Esophagus muscularis mucosa (tissue), 3 donors: Measurements from ENCODE around the gene CHN1.

Source experiments
- EP300 ChIP-seq: sonication (generic); formaldehyde crosslinking; IDR thresholded peaks from one replicate; pipeline ENCODE4 v1.6.1; 2017; ENCODE audit warnings: antibody characterized with exemption
- TF ChIP-seq, protein P1 (sequence below), 3 experiments: fragments of 200-600 bp in 2 of 3; fragments of 450-650 bp in 1 of 3; sonication (generic) in 2 of 3; IDR thresholded peaks; one replicate each; pipeline ENCODE4 v1.5.1; 2017 to 2019; ENCODE audit warnings: antibody characterized with exemption in 3 of 3, mild to moderate bottlenecking in 2 of 3, moderate library complexity in 1 of 3

DNA sequence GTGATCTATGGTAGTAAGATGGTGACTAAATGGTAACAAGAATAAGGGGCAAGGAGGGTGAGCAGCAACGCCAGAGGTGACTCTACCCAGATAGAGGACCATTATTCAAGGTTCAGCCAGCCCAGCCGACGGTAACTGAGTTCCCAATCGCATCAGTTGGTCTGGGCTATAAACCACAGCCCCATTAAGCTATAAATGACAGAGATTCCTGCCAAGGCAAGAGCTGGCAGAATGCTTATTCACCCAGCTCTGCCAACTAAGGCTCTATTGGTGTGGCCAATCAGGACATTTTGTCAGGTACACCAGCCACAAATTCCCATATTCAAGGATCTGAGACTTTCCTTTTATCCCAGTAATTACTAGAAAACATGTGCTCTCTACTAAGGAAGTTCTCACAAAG lies 3.6 kb downstream of the CHN1 start:
- TF ChIP-seq, protein P1, sequence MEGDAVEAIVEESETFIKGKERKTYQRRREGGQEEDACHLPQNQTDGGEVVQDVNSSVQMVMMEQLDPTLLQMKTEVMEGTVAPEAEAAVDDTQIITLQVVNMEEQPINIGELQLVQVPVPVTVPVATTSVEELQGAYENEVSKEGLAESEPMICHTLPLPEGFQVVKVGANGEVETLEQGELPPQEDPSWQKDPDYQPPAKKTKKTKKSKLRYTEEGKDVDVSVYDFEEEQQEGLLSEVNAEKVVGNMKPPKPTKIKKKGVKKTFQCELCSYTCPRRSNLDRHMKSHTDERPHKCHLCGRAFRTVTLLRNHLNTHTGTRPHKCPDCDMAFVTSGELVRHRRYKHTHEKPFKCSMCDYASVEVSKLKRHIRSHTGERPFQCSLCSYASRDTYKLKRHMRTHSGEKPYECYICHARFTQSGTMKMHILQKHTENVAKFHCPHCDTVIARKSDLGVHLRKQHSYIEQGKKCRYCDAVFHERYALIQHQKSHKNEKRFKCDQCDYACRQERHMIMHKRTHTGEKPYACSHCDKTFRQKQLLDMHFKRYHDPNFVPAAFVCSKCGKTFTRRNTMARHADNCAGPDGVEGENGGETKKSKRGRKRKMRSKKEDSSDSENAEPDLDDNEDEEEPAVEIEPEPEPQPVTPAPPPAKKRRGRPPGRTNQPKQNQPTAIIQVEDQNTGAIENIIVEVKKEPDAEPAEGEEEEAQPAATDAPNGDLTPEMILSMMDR (IDR thresholded peaks at IDR 0.05), result no peak
- no peak for TF ChIP-seq EP300
